ENCODE data around the gene MID1IP1.

GRCh38 chrX:38754102-38754790 lies 47.0 kb upstream of the MID1IP1 start:
- TF ChIP-seq CTCF (IDR thresholded peaks at IDR 0.05; ENCODE audit: insufficient read depth, low read length, poor library complexity, severe bottlenecking) (no peak), EZH2phosphoT487 (conservative IDR thresholded peaks at IDR 0.05; ENCODE audit: low read length) (no peak)
